Activated naive CD4-positive, alpha-beta T cell treated with anti-CD3 and anti-CD28 coated beads, Interleukin-2, amount 50 U/mL, for 72 hours (primary cell): Measurements from ENCODE around the gene ATG12. TPM values are rescaled to one million over a fixed set of nuclear protein-coding genes. Genes with fewer than 3 reads are reported as not detected.

Source experiments
- ATAC-seq, 2 donors: fragments of 150-1000 bp; cut with Tn5 transposase; 2 replicates each; pipeline ENCODE4 v1.10.0; 2021; ENCODE audit warnings: mild to moderate bottlenecking in 2 of 2, moderate library complexity in 2 of 2
- DNase-seq, 2 donors: peaks; one replicate each; pipeline ENCODE4 v3.0.0; 2021 to 2022; ENCODE audit warnings: low spot score in 2 of 2
- H3K27ac Mint-ChIP-seq, 2 donors: one replicate each; pipeline ENCODE4 v1.8.0; 2022; ENCODE audit warnings: mild to moderate bottlenecking in 2 of 2, mixed read lengths in 2 of 2
- H3K36me3 Mint-ChIP-seq, 2 donors: one replicate each; pipeline ENCODE4 v1.8.0; 2022; ENCODE audit warnings: mixed read lengths in 2 of 2
- H3K9me3 Mint-ChIP-seq, 2 donors: one replicate each; pipeline ENCODE4 v1.8.0; 2022; ENCODE audit warnings: mixed read lengths in 2 of 2
- total RNA-seq, 2 donors: library from RNA; stranded (reverse); gene quantifications; one replicate each; pipeline ENCODE4 v1.2.3, GENCODE V29; 2022

Gene ATG12
- total RNA-seq, 2 donors from 2014 or later = 45.3 to 59.0 TPM

GRCh38 chr5:115795700-115796099 lies 45.7 kb downstream of the ATG12 start:
- Mint-ChIP-seq H3K27ac (no peak overlapping the region), H3K36me3 (no peaks in the 10 kb centered on the region), H3K9me3 (no peaks in the 10 kb centered on the region)
- DNase-seq (no peak), ATAC-seq (no peak)

GRCh38 chr5:115788440-115788839 lies 52.9 kb downstream of the ATG12 start:
- no peak overlapping the region for H3K27ac Mint-ChIP-seq
- ATAC-seq = no peak
- H3K36me3 Mint-ChIP-seq = no peaks in the 10 kb centered on the region
- H3K9me3 Mint-ChIP-seq = peaks cover 0 to 7% of the 10 kb centered on the region in 2 donors
- no peak for DNase-seq

- H3K9me3 Mint-ChIP-seq = peaks cover 0 to 7% of the 10 kb centered on the region in 2 donors
- H3K36me3 Mint-ChIP-seq = no peaks in the 10 kb centered on the region
- DNase-seq (no peak), ATAC-seq (no peak)
- H3K27ac Mint-ChIP-seq = no peak overlapping the region
Observed at GRCh38 chr5:115787426-115787825, 53.9 kb downstream of the ATG12 start.

- no peak for ATAC-seq
- no peak overlapping the region for H3K27ac Mint-ChIP-seq
- H3K36me3 Mint-ChIP-seq = no peaks in the 10 kb centered on the region
- peaks cover 0 to 7% of the 10 kb centered on the region in 2 donors for H3K9me3 Mint-ChIP-seq
- no peak for DNase-seq
Observed at GRCh38 chr5:115785381-115786065, 55.8 kb downstream of the ATG12 start.

- Mint-ChIP-seq H3K9me3 (no peaks in the 10 kb centered on the region), H3K27ac (no peak overlapping the region), H3K36me3 (no peaks in the 10 kb centered on the region)
- no peak for DNase-seq
- no peak for ATAC-seq
Observed at GRCh38 chr5:115778417-115778816, 62.9 kb downstream of the ATG12 start.

Other genes starting within 250 kb of the ATG12 start
- under 1 TPM; 0.66 to 0.91 TPM for gene TICAM2, start 239.1 kb downstream of the ATG12 start, total RNA-seq
- gene TMED7, start 215.5 kb downstream of the ATG12 start, total RNA-seq = 10 to 100 TPM; 33.1 to 38.4 TPM
- 1 to 10 TPM in 1 of 2 donors, not detected in 1; 1.9 TPM for gene CDO1, start 24.9 kb downstream of the ATG12 start, total RNA-seq
- 100 to 1,000 TPM in 1 of 2 donors, 10 to 100 TPM in 1; 47.6 to 126 TPM for gene AP3S1, start 370 bp upstream of the ATG12 start, total RNA-seq
- gene LVRN, start 120.9 kb upstream of the ATG12 start, total RNA-seq = under 1 TPM in 1 of 2 donors, not detected in 1; 0.31 TPM
- gene ARL14EPL, start 190.9 kb upstream of the ATG12 start, total RNA-seq = not detected
- gene COMMD10, start 243.5 kb upstream of the ATG12 start, total RNA-seq = 10 to 100 TPM; 16.5 to 22.1 TPM